Hematopoietic multipotent progenitor cell (in vitro differentiated cells): ENCODE data around the gene KCTD17. TPM values are rescaled to one million over a fixed set of nuclear protein-coding genes. Genes with fewer than 3 reads are reported as not detected.

Experiments
- DNase-seq, 3 donors: peaks; one replicate each; pipeline ENCODE4 v3.0.0-alpha.2; 2011 to 2015; ENCODE audit warnings: low read depth in 2 of 3, low spot score in 2 of 3
- small RNA-seq: library from RNA; depleted of rRNA; stranded (forward); fragments of <200 nt; gene quantifications from one replicate; pipeline ENCODE3, GENCODE V24; 2012
- total RNA-seq: library from RNA; depleted of rRNA; stranded (reverse); fragments of >200 nt; gene quantifications from one replicate; pipeline ENCODE4 v1.2.3, GENCODE V29; 2012

KCTD17 gene
- total RNA-seq, 1 donor: 12.9 TPM

DNA sequence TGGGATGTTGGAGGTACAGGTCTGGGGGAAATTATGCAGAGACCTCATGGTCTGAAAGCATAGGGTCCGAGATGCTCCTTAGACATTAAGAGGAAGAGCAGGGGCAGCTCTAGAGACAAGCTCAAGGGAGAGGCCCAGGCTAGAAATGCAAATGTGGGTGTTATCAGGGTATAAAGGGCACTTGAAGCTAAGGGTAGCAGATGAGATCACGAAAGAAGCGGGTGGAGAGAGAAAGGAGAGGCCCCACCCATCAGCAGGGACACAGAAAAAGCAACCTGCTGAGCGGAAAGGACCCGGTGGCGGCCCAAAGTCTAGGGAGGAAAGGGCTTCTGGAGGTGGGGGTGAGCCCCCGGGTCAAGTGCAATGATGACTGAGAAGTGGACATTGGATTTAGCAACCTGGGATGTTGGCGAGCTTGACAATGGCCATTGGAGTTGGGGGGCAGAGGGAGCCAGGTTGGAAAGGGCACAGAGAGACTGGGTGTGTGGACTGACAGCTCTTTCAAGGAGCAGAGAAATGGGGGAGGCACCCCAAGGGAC, 49.1 kb downstream of the KCTD17 start:
- no peak for DNase-seq

GRCh38 chr22:37101311-37102066, 49.9 kb downstream of the KCTD17 start:
- DNase-seq: no peak

DNA sequence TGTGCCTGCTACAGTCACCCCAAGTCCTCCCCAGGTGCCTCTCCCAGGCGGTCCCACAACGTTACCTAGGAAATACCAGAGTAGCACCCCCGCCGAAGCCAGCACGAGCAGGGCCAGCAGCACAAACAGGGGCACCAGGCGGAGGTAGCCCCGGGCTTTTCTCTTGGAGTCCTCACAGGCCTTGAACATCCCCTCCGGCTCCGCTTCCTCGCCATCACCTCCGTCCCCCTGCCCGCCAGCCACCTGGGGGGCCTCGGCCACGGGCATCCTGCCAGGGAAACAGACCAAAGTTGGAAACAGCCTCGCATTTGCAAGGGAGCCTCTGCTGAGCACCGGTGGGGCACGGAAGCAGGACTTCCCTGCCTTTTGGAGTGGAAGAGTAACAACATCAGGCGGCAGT, 51.6 kb downstream of the KCTD17 start:
- no peak for DNase-seq

DNA sequence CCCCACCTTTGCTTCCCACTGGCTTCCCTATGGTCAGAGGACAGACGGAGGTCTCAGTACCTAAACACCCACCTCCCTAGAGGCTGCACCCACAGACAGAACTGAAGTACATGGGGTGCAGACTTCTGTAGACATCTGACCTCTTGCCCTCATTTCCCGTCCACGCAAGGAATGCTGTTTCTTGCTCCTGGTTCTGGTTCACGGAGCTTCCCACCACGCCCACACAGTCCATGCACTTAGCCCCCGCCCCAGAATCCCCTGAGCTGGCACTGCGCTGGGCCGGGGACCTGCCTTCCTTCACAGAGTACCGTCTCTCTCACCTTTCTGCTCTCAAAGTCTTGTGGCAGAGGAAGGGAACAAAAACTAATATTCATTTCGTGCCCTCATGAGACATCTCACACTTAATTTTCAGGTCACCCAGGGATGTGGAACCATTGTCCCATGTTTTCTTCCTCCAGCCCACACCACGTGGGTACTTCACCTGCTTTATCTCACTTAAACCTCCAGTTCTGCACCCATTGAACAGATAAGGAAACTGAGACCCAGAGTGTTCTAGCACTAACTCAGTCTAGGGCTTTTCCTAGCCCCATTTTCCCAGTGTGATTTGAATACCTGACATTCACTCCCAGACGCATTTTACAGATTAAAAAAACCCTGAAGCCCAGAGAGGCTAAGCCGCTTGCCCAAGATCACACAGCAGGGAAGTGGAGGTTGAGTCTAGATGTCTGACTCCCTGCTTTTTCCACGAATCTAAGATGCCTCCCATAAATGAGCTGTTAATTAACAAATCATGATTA, 52.3 kb downstream of the KCTD17 start:
- DNase-seq: no peak

DNA sequence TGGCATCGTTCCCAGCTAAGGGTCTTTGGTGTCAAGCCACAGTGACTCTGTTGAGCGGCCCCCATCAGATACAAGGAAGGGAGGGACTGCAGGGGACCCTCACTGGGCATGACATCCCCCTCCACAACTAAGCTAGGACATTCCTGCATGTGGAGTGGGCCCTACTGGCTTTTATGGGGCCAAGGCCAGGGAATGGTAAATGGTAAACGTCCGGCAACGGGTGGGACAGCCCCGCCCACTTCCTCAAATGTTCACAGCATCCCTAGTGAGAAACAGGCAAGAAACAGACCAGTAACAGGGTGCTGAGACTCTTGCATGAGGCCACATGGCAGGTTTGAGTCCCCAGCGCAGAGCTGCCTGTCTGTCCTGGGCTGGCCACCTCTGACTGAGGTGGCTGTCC, 53.6 kb downstream of the KCTD17 start:
- DNase-seq: no peak

GRCh38 chr22:37105990-37106389, 54.4 kb downstream of the KCTD17 start:
- DNase-seq: no peak

DNA sequence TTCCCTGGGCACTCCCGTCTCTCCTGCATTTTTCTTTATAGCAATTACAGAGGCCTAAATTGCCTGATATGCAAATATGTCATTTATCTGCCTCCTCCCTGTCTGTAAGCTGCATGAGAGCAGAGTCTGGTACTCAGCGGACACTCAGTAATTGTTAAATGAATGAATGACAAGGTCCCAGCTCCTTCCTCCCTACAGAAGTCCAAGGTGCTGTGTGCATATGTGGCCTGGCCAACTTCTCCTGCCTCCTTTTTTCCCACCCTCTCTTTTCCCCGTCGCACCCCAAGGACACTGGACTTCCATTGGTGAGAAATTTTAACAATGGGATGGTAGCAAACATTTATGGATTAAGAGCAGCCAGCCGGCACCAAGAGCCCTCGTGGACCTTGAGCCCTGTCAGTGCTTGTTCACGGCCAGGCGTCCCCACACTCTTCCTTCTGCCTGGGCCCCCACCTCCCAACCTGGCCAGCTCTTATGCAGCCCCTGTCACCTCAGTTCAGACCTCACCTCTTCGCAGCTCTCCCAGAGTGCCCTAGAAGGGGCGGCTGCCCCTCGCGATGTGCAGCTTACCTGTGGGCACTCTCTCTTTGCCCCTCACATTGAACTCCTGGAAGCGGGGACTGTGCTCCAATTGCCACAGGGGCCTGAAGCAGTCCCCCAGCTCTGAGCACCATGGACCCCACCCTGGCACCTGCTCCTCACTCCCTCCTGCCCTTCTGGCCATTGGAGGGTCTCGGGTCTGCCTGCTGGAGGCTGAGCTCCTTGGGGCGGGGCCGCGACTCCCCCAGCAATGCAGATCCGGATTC, 56.5 kb downstream of the KCTD17 start:
- DNase-seq: no peak

GRCh38 chr22:37109242-37109917, 57.8 kb downstream of the KCTD17 start, which contains the start of gene TMPRSS6:
Gene TMPRSS6 (minus strand): TSS chr22:37109713. CDS start chr22:37103417, 6,296 bp downstream.
- no peak for DNase-seq

DNA sequence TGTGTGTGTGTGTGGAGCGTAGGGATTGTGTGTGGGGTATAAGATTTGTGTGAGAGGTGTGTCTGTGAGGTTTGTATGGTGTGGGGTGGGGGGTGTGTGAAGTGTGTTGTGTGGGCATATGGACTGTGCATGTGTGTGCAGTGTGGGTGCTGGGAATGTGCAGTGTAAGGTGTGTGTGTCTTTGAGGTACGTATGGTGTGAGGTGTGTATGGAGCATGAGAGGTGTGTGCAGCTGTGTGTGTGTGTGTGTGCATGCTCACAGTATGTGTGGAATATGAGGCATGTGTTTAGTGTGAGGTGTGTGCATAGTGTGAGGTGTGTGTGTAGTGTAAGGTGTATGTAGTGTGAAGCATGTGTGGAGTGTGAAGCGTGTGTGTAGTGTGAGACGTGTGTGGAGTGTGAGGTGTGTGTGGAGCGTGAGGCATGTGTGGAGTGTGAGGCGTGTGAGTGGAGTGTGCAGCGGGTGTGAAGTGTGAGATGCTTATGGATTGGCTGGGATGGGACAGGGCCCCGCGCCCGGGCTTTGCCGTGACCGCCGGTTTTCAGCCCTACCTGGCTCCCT, 59.7 kb downstream of the KCTD17 start:
- DNase-seq: no peak

- no peak for DNase-seq
Measured at GRCh38 chr22:37112084-37112728, 60.7 kb downstream of the KCTD17 start.

Small RNA genes lying within 50 kb of the gene (small RNA-seq; reads per million reads assigned to genes)
- not detected for gene RF00019

Other genes starting within 250 kb of the KCTD17 start
- not detected for gene PVALB, start 234.7 kb upstream of the KCTD17 start, total RNA-seq
- gene NCF4, start 190.7 kb upstream of the KCTD17 start, total RNA-seq: 108 TPM
- 132 TPM for gene CSF2RB, start 138.1 kb upstream of the KCTD17 start, total RNA-seq
- gene TST, start 32.3 kb upstream of the KCTD17 start, total RNA-seq: 35.0 TPM
- 125 TPM for gene MPST, start 32.0 kb upstream of the KCTD17 start, total RNA-seq
- not detected for gene TMPRSS6, start 58.0 kb downstream of the KCTD17 start, total RNA-seq
- gene IL2RB, start 98.2 kb downstream of the KCTD17 start, total RNA-seq: 0.27 TPM
- 1.6 TPM for gene C1QTNF6, start 136.5 kb downstream of the KCTD17 start, total RNA-seq
- gene SSTR3, start 160.7 kb downstream of the KCTD17 start, total RNA-seq: under 0.01 TPM
- 399 TPM for gene RAC2, start 192.5 kb downstream of the KCTD17 start, total RNA-seq
- 65.7 TPM for gene CYTH4, start 230.8 kb downstream of the KCTD17 start, total RNA-seq